Adrenal gland (tissue), 5 donors: ENCODE measurements around the gene FGF16.

Source experiments
- CTCF ChIP-seq, 6 experiments: fragments of 450-650 bp in 4 of 6; fragments of 200-600 bp in 2 of 6; sonication (generic) in 1 of 6; IDR thresholded peaks; 1 replicate in 5 of 6; 2 replicates in 1 of 6; pipeline versions ENCODE4 v1.5.1 to v1.8.0; 2016 to 2021; ENCODE audit warnings: antibody characterized with exemption in 6 of 6, mild to moderate bottlenecking in 2 of 6, moderate library complexity in 1 of 6
- POLR2A ChIP-seq, 2 donors: fragments of 450-650 bp; IDR thresholded peaks; one replicate each; pipeline ENCODE4 v1.6.1; 2017; ENCODE audit warnings: antibody characterized with exemption in 2 of 2, mild to moderate bottlenecking in 2 of 2, moderate library complexity in 1 of 2
- donor health status: DM: no; HTN: no; CAD: no.

- TF ChIP-seq CTCF (IDR thresholded peaks at IDR 0.05): no peak
- TF ChIP-seq POLR2A (IDR thresholded peaks at IDR 0.05): no peak
Observed at GRCh38 chrX:77441479-77441878, 5.7 kb upstream of the FGF16 start.
